Measurements from ENCODE around the gene RNU6-7. TPM values are rescaled to one million over a fixed set of nuclear protein-coding genes. Genes with fewer than 3 reads are reported as not detected.

RNU6-7 gene
- total RNA-seq, 1 donor from 2014 or later: not detected

- Mint-ChIP-seq H3K27me3 (ENCODE audit: unreplicated experiment) (no peaks in the 10 kb centered on the region), H3K27ac (ENCODE audit: unreplicated experiment) (no peak overlapping the region), H3K9me3 (ENCODE audit: unreplicated experiment) (no peaks in the 10 kb centered on the region), H3K4me3 (ENCODE audit: unreplicated experiment) (no peak overlapping the region), H3K4me1 (ENCODE audit: unreplicated experiment) (no peaks in the 10 kb centered on the region), H3K36me3 (ENCODE audit: low read depth, unreplicated experiment) (no peaks in the 10 kb centered on the region)
- no peak for TF ChIP-seq CTCF (IDR thresholded peaks at IDR 0.05; ENCODE audit: unreplicated experiment)
- no peak for DNase-seq (ENCODE audit: low spot score)
Measured at GRCh38 chr14:32225378-32225920, 23.6 kb downstream of the RNU6-7 start.

GRCh38 chr14:32226056-32226455 lies 24.2 kb downstream of the RNU6-7 start:
- no peak for DNase-seq (ENCODE audit: low spot score)
- Mint-ChIP-seq H3K4me3 (ENCODE audit: unreplicated experiment) (no peak overlapping the region), H3K27me3 (ENCODE audit: unreplicated experiment) (no peaks in the 10 kb centered on the region), H3K36me3 (ENCODE audit: low read depth, unreplicated experiment) (no peaks in the 10 kb centered on the region), H3K9me3 (ENCODE audit: unreplicated experiment) (no peaks in the 10 kb centered on the region), H3K4me1 (ENCODE audit: unreplicated experiment) (no peaks in the 10 kb centered on the region), H3K27ac (ENCODE audit: unreplicated experiment) (no peak overlapping the region)
- TF ChIP-seq CTCF (IDR thresholded peaks at IDR 0.05; ENCODE audit: unreplicated experiment): no peak

- H3K36me3 Mint-ChIP-seq (ENCODE audit: low read depth, unreplicated experiment): no peaks in the 10 kb centered on the region
- no peak overlapping the region for H3K4me3 Mint-ChIP-seq (ENCODE audit: unreplicated experiment)
- H3K9me3 Mint-ChIP-seq (ENCODE audit: unreplicated experiment): no peaks in the 10 kb centered on the region
- no peaks in the 10 kb centered on the region for H3K27me3 Mint-ChIP-seq (ENCODE audit: unreplicated experiment)
- H3K27ac Mint-ChIP-seq (ENCODE audit: unreplicated experiment): no peak overlapping the region
- DNase-seq (ENCODE audit: low spot score): no peak
- H3K4me1 Mint-ChIP-seq (ENCODE audit: unreplicated experiment): no peaks in the 10 kb centered on the region
- no peak for TF ChIP-seq CTCF (IDR thresholded peaks at IDR 0.05; ENCODE audit: unreplicated experiment)
Measured at GRCh38 chr14:32230181-32230580, 28.3 kb downstream of the RNU6-7 start.

GRCh38 chr14:32230695-32231280 lies 28.9 kb downstream of the RNU6-7 start:
- Mint-ChIP-seq H3K27me3 (ENCODE audit: unreplicated experiment) (no peaks in the 10 kb centered on the region), H3K9me3 (ENCODE audit: unreplicated experiment) (no peaks in the 10 kb centered on the region), H3K27ac (ENCODE audit: unreplicated experiment) (no peak overlapping the region), H3K4me3 (ENCODE audit: unreplicated experiment) (no peak overlapping the region), H3K4me1 (ENCODE audit: unreplicated experiment) (no peaks in the 10 kb centered on the region), H3K36me3 (ENCODE audit: low read depth, unreplicated experiment) (no peaks in the 10 kb centered on the region)
- TF ChIP-seq CTCF (IDR thresholded peaks at IDR 0.05; ENCODE audit: unreplicated experiment): no peak
- DNase-seq (ENCODE audit: low spot score): no peak

GRCh38 chr14:32232481-32232880 lies 30.6 kb downstream of the RNU6-7 start:
- no peak overlapping the region for H3K4me3 Mint-ChIP-seq (ENCODE audit: unreplicated experiment)
- no peaks in the 10 kb centered on the region for H3K9me3 Mint-ChIP-seq (ENCODE audit: unreplicated experiment)
- H3K27ac Mint-ChIP-seq (ENCODE audit: unreplicated experiment): no peak overlapping the region
- H3K4me1 Mint-ChIP-seq (ENCODE audit: unreplicated experiment): no peaks in the 10 kb centered on the region
- DNase-seq (ENCODE audit: low spot score): no peak
- no peaks in the 10 kb centered on the region for H3K36me3 Mint-ChIP-seq (ENCODE audit: low read depth, unreplicated experiment)
- no peaks in the 10 kb centered on the region for H3K27me3 Mint-ChIP-seq (ENCODE audit: unreplicated experiment)
- TF ChIP-seq CTCF (IDR thresholded peaks at IDR 0.05; ENCODE audit: unreplicated experiment): no peak
